ENCODE measurements around the gene SACS.
A peak's percentile ranks its signal among the peaks of the same experiment; 100 is the strongest.
"Not testable (repeated sequence)": the region's sequence is repeated elsewhere in the genome, so short reads cannot be mapped to it uniquely, and the experiment has no call there.

Gene SACS

DNA sequence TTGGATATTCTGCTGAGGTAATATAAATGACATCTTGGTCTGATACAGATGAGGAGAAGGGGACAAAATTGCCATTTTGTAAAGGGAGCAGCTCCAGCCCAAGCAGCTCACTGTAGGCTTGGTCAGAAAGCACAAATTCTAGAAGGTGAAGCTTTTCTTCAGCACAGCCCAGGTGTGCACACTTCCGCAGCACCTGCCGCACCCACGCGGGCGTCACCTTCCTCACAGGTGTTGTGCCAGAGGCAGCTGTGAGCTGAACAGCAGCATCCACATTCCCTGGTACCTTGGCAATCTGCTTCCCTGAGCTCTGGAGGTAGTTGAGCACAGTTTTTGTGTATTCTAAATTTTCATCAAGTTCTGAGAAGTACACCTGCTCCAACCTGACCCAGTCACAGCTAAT, 79.0 kb downstream of the SACS start:
- DNase-seq = no peak

DNA sequence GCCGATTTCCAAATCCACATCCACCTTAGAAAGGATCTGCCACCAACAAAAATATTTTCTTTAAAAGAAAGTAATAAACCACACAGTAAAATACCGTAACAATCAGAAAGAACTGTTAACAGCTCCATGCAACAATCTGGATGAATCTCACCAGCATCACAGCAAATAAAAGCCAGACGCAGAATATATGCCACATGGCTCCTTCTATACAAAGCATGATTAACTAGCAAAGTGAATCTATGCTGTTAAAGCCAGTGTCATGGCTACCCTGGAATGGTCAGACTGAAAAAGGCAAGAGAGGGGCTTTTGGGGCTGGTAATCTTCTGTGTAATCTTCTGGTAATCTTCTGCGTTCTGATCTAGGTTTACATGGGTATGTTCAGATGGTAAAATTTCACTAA, 81.3 kb downstream of the SACS start:
- DNase-seq = no peak

DNA sequence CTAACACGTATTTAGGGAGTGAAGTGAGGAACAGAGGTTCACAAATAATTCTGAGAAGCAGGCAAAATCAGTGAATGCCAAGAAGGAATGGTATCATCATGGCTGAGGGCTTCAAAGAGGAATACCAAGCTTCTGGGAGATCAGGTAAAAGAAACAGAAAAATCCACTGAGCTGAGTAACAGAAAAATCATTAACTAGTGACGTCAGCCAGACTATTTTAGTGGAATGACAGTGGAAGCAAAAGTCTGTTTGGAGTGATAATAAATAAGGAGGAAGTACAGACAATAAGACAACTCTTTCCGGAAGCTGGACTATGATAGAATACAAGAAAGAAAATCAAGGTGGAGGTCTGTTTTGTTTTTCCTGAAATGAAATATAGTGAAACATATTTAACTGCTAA, 83.5 kb downstream of the SACS start:
- no peak for DNase-seq

DNA sequence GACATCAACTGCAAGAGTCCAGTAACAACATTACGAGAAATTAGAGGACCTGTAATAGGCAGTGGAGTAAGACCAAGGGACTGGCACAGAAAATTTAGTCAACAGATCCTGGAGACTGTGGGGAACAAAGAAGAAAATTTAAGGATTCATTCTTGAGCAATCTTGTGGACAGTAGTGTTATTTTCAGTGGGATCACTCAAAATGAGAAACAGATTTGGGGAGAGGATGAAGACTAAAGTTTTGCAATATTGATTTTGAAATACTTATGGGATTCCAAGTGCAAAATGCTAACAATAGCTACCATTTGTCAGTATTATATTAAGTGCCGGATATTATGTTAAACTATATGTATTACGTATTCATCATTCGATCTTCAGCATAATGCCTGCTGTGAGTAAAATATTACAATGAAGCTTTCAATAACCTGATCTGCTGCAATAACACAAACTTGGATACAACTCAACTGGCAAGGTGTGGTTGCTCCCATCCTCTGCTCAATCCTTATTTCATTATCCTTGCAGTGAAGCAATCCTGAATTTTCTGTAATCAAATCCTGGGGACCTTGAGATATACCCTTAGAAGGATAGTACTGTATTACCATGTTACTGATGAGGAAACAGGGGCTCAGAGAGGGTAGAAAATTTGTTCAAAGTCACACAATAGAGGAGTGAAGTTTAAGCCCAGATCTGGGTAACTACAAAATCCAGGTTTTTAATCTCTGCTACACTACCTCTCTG, 84.2 kb downstream of the SACS start:
- DNase-seq = no peak

DNA sequence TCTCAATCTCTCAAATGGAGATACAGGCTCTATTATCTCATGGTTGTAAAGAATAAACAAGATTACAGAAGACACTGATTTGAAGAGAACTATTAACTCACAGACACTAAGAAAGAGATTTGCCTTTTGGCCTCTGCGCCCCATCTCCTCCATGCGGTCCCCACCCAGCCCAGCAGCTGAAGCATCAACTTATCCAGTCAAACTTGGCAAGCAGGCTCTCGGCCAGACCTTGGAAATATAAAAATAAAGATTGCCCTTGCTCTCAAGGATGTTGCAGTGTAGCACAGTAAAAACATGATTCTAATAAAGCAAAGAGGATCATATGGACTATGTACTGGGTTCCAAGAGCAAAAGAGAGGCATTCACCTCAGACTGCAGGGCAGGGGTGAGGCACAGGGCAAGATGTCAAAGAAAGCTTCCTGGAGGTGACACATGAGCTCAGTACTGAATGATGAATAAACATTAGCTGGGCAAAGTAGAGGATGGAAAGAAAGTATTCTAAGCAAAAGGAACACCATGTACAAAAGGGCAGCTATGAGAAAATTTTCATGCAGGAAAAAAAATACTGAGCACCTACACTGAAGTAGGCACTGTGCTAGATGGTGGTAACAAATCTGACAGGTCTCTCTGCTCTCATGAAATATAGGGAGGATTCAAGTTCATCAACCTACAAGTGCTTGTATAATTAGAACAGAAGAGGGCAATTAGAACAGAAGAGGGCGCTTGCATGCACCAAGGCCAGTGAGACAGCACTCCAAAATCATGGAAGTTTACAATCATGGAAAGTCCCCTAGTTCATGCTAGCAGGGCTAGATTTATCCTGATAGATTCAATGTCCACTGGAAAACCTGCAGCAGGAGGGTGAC, 85.0 kb downstream of the SACS start:
- DNase-seq = no peak

DNA sequence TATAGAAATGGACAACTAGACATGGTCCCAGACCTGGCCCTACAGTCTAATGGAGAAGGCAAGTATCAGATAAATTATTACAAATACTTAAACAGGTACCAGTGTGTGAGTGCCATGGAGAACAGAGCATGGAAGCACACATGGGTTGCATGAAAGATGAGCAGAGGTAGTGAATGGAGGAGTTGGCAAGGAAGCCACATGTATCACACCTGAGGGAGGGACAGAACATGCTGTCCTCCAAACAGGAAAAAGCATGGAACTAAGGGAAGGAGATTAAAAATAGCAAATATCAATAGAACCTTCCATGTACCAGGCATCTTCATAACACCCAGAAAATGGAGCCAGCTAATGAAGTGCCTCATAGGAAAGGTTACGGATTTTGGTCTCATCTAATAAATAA, 85.9 kb downstream of the SACS start:
- no peak for DNase-seq

DNA sequence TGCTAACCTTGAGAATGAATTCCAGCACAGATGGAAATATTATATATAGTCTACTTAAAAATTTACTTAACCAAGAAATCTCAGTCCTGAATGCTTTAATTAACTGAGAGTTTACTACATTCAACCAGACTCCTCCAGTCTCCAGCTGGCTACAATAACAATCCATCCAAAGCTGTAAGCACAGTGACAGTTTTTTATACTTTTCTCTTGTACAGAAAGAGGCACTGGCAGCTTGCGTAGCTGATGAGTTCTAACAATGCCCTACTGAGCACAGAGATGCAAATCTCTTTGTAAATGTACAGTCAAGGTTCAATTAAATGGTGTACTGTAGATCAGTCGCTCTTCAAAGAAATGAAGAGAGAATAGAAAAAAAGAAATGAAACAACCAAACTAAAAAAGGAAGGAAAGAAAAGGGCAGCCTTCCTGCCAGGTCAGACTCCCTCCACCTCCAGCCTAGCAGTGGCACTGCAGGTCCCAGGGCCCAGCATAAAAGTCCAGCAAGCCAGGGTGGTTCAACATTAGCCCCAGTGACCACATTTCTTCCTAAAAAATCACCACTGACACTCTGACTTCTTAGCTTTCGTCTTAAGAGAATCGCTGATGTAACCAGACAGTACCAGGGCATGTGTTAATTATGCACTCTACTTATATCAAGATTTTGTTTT, 88.4 kb downstream of the SACS start:
- DNase-seq = no peak

DNA sequence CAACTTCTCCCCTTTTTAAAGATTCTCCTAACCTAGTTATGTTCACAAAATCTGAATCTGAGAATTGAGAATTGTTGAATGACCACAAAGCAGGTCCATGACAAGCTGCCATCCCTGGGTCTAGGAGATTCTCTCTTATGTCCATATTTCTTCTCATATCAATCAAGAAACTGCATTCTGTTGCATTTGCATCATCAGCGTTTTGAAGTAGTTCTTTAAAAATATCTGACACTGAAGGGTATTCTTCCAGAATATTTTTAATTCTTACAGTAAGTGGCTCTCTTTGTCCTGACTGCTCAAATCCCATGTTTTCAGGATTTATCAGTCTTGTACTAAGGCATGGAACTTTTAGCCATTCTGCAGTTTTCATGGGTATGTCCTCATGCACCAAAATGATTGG, 94.3 kb downstream of the SACS start:
- no peak for DNase-seq

DNA sequence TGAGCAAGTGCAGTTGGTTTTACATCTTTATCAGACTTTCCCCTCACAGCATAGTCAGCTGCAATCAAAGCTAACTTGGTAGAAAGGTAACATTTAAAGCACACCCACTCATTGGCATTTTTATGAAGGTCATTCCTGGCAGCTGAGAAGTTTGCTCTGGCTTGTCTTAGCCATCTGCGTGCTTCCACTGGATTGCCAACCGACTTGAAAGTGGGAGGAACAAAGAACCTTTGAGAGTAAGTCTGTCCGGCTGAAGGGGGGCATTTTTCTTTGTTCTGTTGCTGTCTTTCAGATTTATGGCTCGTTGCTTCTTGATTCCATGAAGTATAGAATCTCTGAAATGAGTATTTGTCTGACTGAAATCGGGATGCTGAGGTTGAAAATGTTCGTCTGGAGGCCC, 103.1 kb downstream of the SACS start:
- no peak for DNase-seq

DNA sequence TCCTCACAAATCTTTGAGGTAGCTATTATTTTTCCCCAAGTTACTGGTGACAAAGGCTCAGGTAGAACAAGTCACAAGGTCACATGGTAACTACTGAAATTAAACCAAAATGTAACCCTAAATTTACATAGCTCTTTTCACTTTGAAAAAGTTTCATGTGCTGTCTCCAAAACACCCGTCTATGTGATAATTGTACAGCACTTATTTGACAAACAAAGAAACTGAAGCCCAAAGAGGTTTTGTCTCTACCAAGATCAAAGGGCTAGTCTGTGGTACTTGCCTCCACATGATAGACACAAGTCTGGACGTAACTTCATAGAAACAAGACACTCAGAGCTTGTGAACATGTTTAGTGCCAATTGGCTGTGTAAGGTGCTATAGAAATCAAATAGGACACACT, 108.3 kb downstream of the SACS start:
- DNase-seq = no peak

DNA sequence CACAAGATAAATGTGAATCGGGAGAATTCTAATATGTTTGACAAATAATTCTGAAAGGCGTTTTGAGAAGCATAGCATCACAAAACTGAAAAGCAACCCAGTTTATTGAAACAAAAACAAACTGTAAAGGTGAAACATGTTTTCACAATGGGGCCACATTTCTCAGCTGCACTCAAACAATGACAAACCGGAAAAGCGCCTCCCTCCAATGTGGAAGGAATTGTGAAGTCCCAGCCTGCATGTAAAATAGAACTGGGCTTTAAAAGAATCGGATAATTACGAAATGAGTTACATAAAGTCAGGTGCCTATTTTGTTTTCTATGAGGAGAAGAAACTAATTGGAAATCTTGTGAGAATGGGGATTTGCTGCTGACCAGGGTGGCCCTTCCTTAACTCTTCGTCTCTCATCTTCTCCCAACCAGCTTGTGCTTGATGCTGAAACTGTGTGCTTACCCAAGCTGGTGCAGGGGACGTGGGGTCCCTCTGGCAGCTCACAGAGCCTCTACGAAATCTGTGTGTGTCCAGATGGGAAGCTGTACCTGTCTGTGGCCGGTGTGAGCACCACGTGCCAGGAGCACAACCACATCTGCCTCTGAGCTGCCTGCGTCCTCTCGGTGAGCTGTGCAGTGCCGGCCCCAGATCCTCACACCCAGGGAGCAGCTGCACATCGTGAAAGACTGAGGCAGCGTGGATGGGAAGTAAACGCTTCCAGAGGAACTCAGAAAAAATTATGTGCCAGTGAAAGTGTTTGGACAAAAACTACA, 109.4 kb downstream of the SACS start:
- no peak for DNase-seq

DNA sequence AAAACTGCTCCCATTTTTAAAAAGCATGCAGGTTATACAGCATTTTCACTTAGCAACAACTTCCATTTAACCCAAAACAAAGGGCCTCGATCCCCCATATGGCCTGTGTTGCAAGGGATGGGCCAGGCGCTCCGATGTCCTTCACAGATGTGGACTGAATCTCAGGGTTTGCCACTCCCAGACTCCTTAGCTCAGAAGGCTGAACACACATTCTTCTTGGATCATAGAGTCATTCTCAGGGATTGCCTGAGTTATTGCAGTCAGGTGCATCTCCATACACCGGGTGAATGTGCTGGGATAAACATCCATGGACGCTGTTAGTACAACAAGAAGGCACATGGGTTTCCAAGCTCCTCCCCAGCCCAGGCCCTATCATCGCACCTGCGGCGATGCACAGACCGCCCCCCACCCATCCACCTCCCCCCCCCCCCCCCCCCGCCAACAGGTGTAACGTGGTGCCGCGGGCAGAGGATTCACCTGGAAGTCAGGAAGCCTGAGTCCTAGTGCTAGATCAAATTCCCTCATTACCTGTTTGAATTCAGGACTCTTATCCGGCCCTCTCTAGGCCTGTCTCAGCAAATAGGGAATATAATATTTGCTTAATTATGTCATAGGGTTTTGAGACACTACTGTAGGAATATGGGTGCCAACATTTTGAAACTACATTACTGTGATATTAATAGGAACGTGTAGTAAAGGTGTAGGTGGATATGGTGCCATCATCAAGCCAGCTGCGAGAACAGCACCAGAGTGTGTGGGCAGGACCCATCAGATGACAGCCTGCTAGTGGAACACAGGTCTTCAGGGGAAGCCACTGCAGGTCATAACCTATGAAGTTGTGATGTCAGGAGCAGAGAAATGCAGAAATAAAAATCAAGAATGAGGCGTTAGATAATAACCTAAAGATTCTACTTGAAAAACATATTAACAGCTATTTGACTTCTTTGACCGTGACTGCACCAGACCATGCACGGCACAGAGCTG, 110.9 kb downstream of the SACS start:
- DNase-seq = no peak

DNA sequence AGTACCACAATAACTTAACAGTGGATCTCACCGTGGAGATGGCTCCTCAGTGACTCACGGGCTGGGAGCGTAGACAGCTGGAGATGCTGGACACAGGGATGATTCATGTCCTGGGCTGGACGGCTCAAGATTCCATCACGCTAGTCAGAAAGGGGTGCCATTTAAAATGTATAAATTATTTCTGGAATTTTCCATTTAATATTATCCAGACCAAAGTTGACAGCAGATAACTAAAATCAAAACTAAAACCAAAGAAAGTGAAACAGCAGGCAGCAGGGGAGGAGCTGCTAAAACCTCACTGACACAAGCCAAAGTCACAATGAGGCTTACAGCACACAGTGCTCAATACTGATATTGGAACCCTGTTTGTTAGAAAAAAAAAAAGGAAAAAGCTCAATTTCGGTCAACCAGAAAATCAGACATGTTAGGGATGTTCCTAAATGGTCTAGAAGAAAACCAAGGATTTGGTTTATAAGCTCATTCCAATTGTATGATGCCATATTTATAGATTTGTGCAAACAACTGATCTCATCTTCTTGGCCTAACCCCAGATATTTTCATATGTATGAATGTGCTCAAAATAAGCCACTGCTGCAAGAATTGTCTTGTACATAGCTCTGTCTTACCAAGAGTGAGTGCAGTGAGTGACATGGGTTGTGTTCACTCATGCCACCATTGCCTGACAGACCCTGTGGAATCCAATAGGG, 111.8 kb downstream of the SACS start:
- DNase-seq = peak; percentile 75

DNA sequence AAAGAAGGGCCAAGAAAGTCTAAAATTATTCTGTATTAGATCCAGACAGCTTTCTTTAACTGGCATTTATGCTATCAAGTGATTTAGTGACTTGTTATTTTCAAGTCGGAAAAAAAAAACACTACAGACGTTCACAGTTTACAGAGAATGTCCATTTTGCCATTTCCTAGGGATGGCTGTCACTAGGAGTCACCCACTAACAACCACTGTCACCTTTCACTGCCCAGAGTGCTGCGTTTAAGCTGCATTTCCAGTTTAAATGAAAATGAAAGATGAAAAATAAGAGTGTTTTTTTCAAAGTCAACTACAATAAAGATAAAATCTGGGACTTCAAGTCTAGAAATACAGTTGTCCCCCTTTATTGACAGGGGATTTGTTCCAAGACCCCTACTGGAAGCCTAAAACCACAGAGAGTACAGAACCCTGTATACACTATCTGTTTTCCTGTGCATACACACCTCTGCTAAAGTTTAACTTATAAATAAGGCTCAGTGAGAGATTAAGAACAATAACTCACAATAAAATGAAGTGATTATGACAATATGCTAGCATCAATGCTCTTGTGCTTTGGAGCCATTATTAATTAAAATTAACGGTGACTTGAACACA, 112.5 kb downstream of the SACS start:
- no peak for DNase-seq

DNA sequence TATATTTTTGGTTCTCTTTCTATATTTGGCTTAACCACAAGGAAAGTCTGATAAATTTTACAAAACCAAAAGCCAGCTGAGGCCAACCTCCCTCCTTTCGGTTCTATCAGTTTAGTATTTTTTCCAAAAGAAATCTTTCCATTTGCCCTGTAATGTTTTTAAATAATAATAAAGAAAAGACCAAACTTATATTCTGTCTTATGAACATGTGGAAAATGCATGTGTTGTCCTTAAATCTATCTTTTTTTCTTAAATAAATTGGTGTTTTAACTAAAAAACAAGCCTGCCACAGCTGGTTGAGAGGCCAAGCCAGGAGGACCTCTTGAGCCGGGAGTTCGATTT, 113.6 kb downstream of the SACS start:
- no peak for DNase-seq

DNA sequence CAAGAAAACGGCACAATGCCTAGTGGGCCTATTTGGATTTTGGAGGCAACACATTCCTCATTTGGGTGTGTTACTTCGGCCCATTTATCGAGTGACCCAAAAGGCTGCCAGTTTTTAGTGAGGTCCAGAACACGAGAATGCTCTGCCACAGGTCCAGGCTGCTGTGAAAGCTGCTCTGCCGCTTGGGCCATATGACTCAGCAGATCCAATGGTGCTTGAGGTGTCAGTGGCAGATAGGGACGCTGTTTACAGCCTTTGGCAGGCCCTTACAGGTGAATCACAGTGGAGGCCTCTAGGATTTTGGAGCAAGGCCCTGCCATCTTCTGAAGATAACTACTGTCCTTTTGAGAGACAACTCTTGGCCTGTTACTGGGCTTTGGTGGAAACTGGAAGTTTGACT, 118.7 kb downstream of the SACS start:
- not testable (repeated sequence) for DNase-seq

DNA sequence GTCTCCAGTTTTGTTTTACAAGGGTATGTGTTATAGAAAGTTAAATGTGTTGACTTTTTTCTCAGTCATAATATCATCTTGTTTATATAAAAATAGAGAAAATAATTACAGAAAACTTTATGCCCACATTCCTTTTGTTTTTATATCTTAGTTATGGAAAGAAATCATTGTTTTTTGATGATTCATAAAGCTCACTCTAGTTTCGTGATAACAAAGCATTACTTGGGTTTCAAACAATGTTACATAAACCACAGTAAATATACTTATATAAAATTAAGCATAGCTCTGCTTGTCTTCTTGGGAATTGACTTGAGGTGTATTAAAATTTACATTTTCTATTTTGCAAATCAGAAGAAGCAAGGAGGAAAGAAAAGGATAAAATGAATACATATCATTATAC, 140.9 kb downstream of the SACS start:
- DNase-seq = no peak

DNA sequence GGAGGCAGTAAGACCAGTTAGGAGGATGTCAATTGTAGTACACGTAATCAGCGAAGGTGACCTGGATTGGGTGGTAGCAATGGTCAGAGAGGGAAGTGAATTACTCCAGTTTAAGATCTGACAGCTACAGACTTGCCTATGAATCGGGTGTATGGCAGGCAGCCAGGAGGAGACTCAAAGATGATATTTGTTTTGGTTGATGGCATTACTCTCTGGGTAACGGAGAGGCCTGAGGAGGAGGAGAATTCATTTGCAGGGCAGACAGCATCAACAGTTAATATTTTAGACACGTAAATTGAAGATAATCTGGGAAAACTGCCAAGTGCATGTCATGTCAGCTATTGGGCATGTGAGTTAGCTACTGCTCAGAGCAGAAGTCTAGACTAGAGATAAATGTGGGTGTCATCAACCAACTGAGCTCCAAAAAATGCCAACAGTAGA, 143.6 kb downstream of the SACS start:
- DNase-seq = peak; percentile 25

DNA sequence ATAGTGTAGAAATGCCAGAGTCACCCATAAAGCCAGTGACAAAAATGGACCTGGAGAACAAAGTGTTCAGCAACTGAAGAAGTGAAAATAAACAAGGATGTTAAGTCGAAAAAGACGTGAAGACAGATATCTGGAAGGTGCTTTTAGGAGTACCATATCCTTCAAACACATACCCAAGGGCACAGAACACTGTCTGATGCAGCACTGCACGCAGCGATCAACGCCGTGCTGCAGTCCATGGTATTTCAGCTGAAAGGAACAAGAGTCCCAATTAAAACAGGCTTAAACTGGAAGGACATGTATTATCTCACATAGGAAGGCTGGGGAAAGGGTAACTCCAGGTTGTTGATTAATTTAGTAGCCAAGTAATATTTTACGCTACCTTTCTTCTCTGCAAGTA, 144.5 kb downstream of the SACS start:
- DNase-seq = no peak

DNA sequence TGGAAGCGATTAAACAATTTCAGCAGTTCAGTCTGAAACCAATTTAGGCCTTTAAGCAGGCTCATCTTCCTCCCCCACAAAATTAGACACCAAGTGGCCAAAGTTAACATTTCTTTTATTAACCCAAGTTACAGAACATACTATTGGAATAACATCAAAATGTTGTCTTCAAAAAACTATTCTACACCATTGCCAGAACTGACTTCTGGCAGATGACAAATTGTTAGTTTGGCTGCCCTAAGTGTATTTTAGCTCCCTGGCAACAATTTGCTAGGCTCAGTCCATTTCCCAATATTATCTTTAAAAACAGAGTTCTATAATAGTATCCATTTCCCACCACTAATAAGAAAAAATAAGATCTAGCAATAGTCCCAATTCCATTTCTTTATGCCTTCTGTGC, 144.9 kb downstream of the SACS start:
- DNase-seq = no peak

DNA sequence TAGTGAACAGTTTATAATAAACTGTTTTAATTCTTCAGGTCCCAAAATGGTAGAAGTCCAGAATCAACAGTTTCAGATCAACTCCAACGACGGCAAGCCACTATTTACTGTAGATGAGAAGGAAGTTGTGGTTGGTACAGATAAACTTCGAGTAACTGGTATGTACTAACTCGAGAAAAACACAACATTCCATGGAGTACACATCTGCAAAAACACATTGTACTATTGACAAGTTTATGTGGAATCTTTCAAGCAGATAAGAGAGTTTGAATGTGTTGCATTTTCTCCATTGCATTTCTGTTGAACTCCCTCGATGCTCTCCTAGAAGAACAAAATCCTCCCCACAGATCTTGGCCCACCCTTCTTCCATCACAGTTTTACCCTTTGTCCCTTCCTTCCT, 154.2 kb downstream of the SACS start:
- no peak for DNase-seq

Data from femur (tissue), 1 donor.